Kidney epithelial cell (primary cell): Measurements from ENCODE around the gene ZNF521. TPM values are rescaled to one million over a fixed set of nuclear protein-coding genes. Genes with fewer than 3 reads are reported as not detected.

Experiments
- DNase-seq: peaks from one replicate; pipeline ENCODE4 v3.0.0-alpha.2; 2010; ENCODE audit warnings: low read depth
- H3K27me3 ChIP-seq: 2 replicates; pipeline ENCODE4 v1.6.0; 2011; ENCODE audit warnings: low read length; ENCODE audit not compliant: control insufficient read depth, insufficient read depth
- H3K36me3 ChIP-seq: 2 replicates; pipeline ENCODE4 v1.5.1; 2011; ENCODE audit warnings: low read length; ENCODE audit not compliant: control insufficient read depth, insufficient read depth
- H3K4me3 ChIP-seq: 2 replicates; pipeline ENCODE4 v1.5.1; 2011; ENCODE audit warnings: low read depth, mild to moderate bottlenecking, control low read depth, low read length
- total RNA-seq: library from RNA; depleted of rRNA; stranded (reverse); fragments of >200 nt; gene quantifications from 2 replicates; pipeline ENCODE4 v1.2.3, GENCODE V29; 2015
- TF ChIP-seq, protein P1 (sequence below): IDR thresholded peaks from 2 replicates; pipeline ENCODE4 v1.5.1; 2011; ENCODE audit warnings: mild to moderate bottlenecking, moderate library complexity, low read length, control low read depth, inconsistent platforms; ENCODE audit not compliant: insufficient read depth, poor library complexity, severe bottlenecking

ZNF521 gene
- total RNA-seq, 1 donor from 2014 or later, result 6.0 TPM

- no peaks in the 10 kb centered on the region for H3K27me3 ChIP-seq
- H3K4me3 ChIP-seq, result no peak overlapping the region
- DNase-seq, result no peak
- H3K36me3 ChIP-seq, result no peaks in the 10 kb centered on the region
- TF ChIP-seq, protein P1, sequence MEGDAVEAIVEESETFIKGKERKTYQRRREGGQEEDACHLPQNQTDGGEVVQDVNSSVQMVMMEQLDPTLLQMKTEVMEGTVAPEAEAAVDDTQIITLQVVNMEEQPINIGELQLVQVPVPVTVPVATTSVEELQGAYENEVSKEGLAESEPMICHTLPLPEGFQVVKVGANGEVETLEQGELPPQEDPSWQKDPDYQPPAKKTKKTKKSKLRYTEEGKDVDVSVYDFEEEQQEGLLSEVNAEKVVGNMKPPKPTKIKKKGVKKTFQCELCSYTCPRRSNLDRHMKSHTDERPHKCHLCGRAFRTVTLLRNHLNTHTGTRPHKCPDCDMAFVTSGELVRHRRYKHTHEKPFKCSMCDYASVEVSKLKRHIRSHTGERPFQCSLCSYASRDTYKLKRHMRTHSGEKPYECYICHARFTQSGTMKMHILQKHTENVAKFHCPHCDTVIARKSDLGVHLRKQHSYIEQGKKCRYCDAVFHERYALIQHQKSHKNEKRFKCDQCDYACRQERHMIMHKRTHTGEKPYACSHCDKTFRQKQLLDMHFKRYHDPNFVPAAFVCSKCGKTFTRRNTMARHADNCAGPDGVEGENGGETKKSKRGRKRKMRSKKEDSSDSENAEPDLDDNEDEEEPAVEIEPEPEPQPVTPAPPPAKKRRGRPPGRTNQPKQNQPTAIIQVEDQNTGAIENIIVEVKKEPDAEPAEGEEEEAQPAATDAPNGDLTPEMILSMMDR, result no peak
Observed at GRCh38 chr18:25243257-25243656, 108.7 kb downstream of the ZNF521 start.

- TF ChIP-seq, protein P1, result no peak
- Histone ChIP-seq H3K4me3 (no peak overlapping the region), H3K36me3 (no peaks in the 10 kb centered on the region), H3K27me3 (no peaks in the 10 kb centered on the region)
- no peak for DNase-seq
Observed at GRCh38 chr18:25240420-25240770, 111.6 kb downstream of the ZNF521 start.

DNA sequence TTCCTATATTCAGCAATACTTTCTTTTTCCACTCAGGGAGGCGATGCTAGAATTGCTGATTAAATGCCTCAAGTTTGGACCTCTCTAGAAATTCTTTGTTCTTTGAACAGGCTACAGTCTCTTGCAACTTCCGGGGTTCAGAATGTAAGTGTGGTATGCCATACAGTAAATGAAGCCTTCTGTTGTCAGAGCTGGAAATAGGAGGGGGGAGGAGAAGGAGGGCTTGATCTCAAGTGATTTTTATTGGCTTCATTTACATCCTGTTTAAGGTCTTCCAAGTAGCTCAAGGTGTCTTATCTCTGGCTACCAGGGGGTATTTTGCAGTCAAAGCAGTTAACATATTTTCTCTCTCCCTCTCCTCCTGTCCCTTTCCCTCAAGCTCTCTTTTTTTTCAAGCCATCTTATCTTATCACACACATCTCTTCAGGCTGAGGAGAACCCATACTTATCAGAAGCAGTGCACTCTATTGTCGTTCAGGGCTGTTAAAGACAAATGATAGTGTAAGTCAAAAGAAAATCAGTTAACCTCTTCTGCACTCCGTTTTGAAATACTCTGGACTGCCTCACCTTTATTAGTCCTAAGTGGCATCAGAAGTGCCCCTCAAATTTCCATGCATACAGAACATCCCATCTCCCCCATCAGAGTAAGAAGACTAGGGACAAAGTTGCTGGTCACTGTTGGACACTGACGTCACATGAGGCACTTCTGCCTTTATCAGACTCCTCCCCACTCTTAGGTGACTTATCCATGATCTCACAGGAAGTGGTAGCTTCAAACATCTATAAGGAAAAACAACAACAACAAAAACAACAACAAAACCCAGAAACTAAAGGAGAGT, 112.2 kb downstream of the ZNF521 start:
- no peak for DNase-seq
- Histone ChIP-seq H3K4me3 (no peak overlapping the region), H3K36me3 (no peaks in the 10 kb centered on the region), H3K27me3 (no peaks in the 10 kb centered on the region)
- TF ChIP-seq, protein P1, result no peak

GRCh38 chr18:25239151-25239550, 112.8 kb downstream of the ZNF521 start:
- TF ChIP-seq, protein P1, result no peak
- H3K4me3 ChIP-seq, result no peak overlapping the region
- H3K27me3 ChIP-seq, result no peaks in the 10 kb centered on the region
- no peak for DNase-seq
- no peaks in the 10 kb centered on the region for H3K36me3 ChIP-seq

DNA sequence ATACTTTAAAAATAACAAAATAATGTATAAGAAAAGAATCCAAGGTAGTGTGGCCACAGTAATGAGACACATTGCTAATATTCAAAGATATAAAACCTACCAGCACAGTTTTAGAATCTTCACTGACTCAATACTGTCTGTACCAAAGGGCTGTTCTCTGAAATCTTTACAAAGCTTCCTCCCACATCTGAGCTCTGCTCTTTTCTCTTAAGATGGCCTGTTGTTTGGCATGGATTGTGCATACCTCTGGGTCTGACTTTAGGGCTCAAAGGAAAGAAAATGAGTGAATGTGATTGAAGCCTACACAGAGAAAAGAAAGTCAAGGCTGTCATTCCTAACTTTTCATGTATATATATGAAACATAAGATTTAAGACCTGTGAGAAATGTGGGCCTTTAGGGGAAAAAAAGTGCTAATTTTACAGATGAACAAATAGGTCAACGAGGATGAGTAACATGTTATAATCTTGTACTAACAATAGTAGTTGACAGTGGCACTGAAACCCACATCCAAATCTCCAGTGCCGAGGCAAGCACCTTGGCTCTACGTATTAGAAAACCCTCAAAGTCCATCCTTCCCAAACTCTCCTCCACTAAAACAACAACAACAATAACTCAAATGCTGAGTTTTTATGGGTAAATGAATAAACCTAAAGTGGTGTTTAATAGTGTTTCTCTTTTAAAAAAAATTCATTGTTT, 114.2 kb downstream of the ZNF521 start:
- no peak overlapping the region for H3K4me3 ChIP-seq
- TF ChIP-seq, protein P1, result no peak
- no peaks in the 10 kb centered on the region for H3K27me3 ChIP-seq
- no peaks in the 10 kb centered on the region for H3K36me3 ChIP-seq
- DNase-seq, result no peak
